ENCODE data around the gene BRDT.

The BRDT gene

GRCh38 chr1:91949356-91949699, at the start of gene BRDT:
Gene BRDT, plus strand, starts transcription at chr1:91949401. Its CDS starts 13,354 bp downstream, at chr1:91962755.
- no peak for DNase-seq

GRCh38 chr1:91900562-91900961, 48.6 kb upstream of the BRDT start:
- DNase-seq = no peak

GRCh38 chr1:91901231-91901630, 48.0 kb upstream of the BRDT start:
- no peak for DNase-seq

- no peak for DNase-seq
These were observed 36.9 kb upstream of the BRDT start for GRCh38 chr1:91912266-91912665.

- no peak for DNase-seq
These were observed 36.2 kb upstream of the BRDT start for GRCh38 chr1:91913018-91913417.

- no peak for DNase-seq
These were observed 33.2 kb upstream of the BRDT start for GRCh38 chr1:91916046-91916445.

GRCh38 chr1:91916811-91917460, 32.3 kb upstream of the BRDT start:
- DNase-seq = no peak

GRCh38 chr1:91919962-91920361, 29.2 kb upstream of the BRDT start:
- no peak for DNase-seq

GRCh38 chr1:91924146-91924545, 25.1 kb upstream of the BRDT start:
- no peak for DNase-seq

- DNase-seq = no peak
These were observed 23.4 kb upstream of the BRDT start for GRCh38 chr1:91925644-91926435.

- DNase-seq = no peak
These were observed 21.2 kb upstream of the BRDT start for GRCh38 chr1:91928026-91928425.

- DNase-seq = no peak
These were observed 20.0 kb upstream of the BRDT start for GRCh38 chr1:91929250-91929649.

- no peak for DNase-seq
These were observed 11.6 kb upstream of the BRDT start for GRCh38 chr1:91937613-91938012.

- DNase-seq = no peak
These were observed 8.7 kb upstream of the BRDT start for GRCh38 chr1:91940496-91940895.

- no peak for DNase-seq
These were observed 5.1 kb upstream of the BRDT start for GRCh38 chr1:91944087-91944486.

- no peak for DNase-seq
These were observed 1.1 kb upstream of the BRDT start for GRCh38 chr1:91948097-91948496.

GRCh38 chr1:91948501-91949355, 473 bp upstream of the BRDT start:
- no peak for DNase-seq

GRCh38 chr1:91952187-91952586, 3.0 kb downstream of the BRDT start:
- no peak for DNase-seq

- DNase-seq = no peak
These were observed 9.7 kb downstream of the BRDT start for GRCh38 chr1:91958926-91959325.

GRCh38 chr1:91968334-91968733, 19.1 kb downstream of the BRDT start:
- no peak for DNase-seq

- DNase-seq = no peak
These were observed 30.2 kb downstream of the BRDT start for GRCh38 chr1:91979383-91979782.

GRCh38 chr1:91980663-91981062, 31.5 kb downstream of the BRDT start:
- DNase-seq = no peak

- no peak for DNase-seq
These were observed 32.9 kb downstream of the BRDT start for GRCh38 chr1:91981996-91982609.
